ENCODE results near the gene NUDT22. TPM values are rescaled to one million over a fixed set of nuclear protein-coding genes. Genes with fewer than 3 reads are reported as not detected.

The NUDT22 gene
- total and polyA plus RNA-seq, 2 of the 8 experiments (the other 6 are each of a cell fraction or from before 2014, with no cell fraction given): 43.4 to 69.0 TPM

GRCh38 chr11:64252003-64252872 lies 26.2 kb downstream of the NUDT22 start (continued):
- no peak for TF ChIP-seq NANOG (IDR thresholded peaks at IDR 0.05; ENCODE audit: insufficient read depth, low read depth, low read length, poor library complexity, severe bottlenecking)
- no peak for TF ChIP-seq KDM5A (IDR thresholded peaks at IDR 0.05; ENCODE audit: low read length)
- no peak for TF ChIP-seq YY1 (IDR thresholded peaks at IDR 0.05; ENCODE audit: low read depth, low read length)
- 0 out of 2 replicates have a peak, but pooled peaks have one; percentile 9 for TF ChIP-seq TBP (IDR thresholded peaks at IDR 0.05; ENCODE audit: low read depth, low read length)
- TF ChIP-seq TAF7 (optimal IDR thresholded peaks at IDR 0.05; ENCODE audit: borderline replicate concordance, low read depth, low read length): peak; percentile 62
- peak; percentile 55 for TF ChIP-seq SAP30 (IDR thresholded peaks at IDR 0.05; ENCODE audit: insufficient read depth, insufficient replicate concordance, low read length)
- TF ChIP-seq KDM4A (IDR thresholded peaks at IDR 0.05; ENCODE audit: low read depth, low read length, severe bottlenecking): peak; percentile 21
- 0 out of 2 replicates have a peak, but pooled peaks have one; percentile 41 for TF ChIP-seq TCF12 (IDR thresholded peaks at IDR 0.05; ENCODE audit: low read depth, low read length)
- no peak for TF ChIP-seq SP2 (IDR thresholded peaks at IDR 0.05; ENCODE audit: low read length)
- TF ChIP-seq SRF (IDR thresholded peaks at IDR 0.05; ENCODE audit: low read depth, low read length): peak; percentile 75
- no peak for TF ChIP-seq JUN (IDR thresholded peaks at IDR 0.05; ENCODE audit: low read depth, low read length)
- no peak for TF ChIP-seq SIN3A (conservative IDR thresholded peaks at IDR 0.05 in 1 of 2, IDR thresholded peaks at IDR 0.05 in 1 of 2; ENCODE audit: low read depth in 1 of 2, low read length in 2 of 2)
- no peak for TF ChIP-seq USF2 (IDR thresholded peaks at IDR 0.05; ENCODE audit: low read length)
- TF ChIP-seq PHF8 (conservative IDR thresholded peaks at IDR 0.05; ENCODE audit: low read depth, low read length): 0 out of 2 replicates have a peak, but pooled peaks have one; percentile 12

Data from H1 (cell line).